Measurements from ENCODE around the gene GINS3. TPM values are rescaled to one million over a fixed set of nuclear protein-coding genes. Genes with fewer than 3 reads are reported as not detected.

Gene GINS3
- total RNA-seq, 1 donor from 2014 or later: 22.2 TPM

DNA sequence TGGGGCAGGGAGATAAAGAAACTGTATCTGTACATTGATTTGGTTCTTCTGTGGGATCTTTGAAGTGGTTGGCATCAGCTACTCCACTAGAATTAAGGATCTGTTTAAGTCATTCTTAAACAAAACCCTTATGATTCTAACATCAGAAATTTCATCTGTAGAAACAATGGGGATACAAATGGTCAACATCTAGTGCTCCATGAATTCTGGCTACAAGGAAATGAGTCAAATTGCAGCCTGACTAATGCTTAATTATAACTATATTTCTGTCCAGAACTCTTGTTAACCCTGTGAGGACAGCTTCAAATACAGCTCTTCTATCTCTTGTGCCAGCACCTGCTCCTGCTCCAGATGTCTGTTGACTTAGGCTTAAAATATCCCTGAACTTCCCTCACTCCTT lies 13.9 kb upstream of the GINS3 start:
- no peak for DNase-seq (ENCODE audit: low read depth, low spot score)
- H3K27me3 Mint-ChIP-seq (ENCODE audit: low read depth): peaks cover 51% of the 10 kb centered on the region
- no peak overlapping the region for H3K4me3 Mint-ChIP-seq
- no peaks in the 10 kb centered on the region for H3K36me3 Mint-ChIP-seq (ENCODE audit: low read depth)
- H3K4me1 Mint-ChIP-seq: no peaks in the 10 kb centered on the region
- TF ChIP-seq, protein P1, sequence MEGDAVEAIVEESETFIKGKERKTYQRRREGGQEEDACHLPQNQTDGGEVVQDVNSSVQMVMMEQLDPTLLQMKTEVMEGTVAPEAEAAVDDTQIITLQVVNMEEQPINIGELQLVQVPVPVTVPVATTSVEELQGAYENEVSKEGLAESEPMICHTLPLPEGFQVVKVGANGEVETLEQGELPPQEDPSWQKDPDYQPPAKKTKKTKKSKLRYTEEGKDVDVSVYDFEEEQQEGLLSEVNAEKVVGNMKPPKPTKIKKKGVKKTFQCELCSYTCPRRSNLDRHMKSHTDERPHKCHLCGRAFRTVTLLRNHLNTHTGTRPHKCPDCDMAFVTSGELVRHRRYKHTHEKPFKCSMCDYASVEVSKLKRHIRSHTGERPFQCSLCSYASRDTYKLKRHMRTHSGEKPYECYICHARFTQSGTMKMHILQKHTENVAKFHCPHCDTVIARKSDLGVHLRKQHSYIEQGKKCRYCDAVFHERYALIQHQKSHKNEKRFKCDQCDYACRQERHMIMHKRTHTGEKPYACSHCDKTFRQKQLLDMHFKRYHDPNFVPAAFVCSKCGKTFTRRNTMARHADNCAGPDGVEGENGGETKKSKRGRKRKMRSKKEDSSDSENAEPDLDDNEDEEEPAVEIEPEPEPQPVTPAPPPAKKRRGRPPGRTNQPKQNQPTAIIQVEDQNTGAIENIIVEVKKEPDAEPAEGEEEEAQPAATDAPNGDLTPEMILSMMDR (conservative IDR thresholded peaks at IDR 0.05): no peak
- no peak overlapping the region for H3K27ac Mint-ChIP-seq (ENCODE audit: unreplicated experiment)
- no peaks in the 10 kb centered on the region for H3K9me3 Mint-ChIP-seq

DNA sequence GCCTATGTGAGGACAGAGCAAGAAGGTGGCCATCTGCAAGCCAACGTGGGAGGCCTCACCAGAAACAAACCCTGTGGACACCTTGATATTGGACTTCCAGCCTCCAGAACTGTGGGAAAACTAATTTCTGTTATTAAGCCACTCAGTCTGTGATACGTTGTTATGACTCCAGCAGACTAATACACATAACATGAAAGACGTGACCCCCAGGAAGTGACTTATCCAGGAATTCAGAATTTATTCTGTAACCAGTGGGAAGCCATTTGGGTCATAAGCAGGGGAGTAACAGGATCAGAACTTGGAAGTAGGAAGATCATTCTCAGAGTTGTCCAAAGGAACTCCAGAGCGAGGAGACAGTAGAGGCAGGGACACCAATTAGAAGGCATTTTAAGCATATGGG lies 12.5 kb upstream of the GINS3 start:
- Mint-ChIP-seq H3K36me3 (ENCODE audit: low read depth) (no peaks in the 10 kb centered on the region), H3K27me3 (ENCODE audit: low read depth) (peaks cover 46% of the 10 kb centered on the region), H3K27ac (ENCODE audit: unreplicated experiment) (no peak overlapping the region)

DNA sequence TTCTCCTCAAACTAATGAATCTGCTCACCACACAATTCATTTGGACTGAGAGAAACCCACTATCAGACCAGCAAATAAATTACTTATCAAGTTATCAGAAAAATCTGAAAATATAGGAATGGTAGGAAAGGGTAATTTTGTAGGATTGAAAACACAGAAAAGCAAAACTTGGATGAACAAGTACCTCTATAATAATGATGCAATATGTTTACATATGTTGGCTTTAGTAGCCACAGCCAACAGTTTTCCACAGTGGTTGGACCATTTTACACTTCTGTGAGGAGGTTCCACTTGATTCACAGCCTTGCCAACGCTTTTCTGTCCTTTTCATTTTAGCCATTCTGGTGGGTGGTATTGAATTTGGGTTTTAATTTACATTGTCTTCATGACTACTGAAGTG lies 10.6 kb upstream of the GINS3 start:
- H3K9me3 Mint-ChIP-seq: no peaks in the 10 kb centered on the region
- no peak overlapping the region for H3K27ac Mint-ChIP-seq (ENCODE audit: unreplicated experiment)
- H3K4me1 Mint-ChIP-seq: no peaks in the 10 kb centered on the region
- no peaks in the 10 kb centered on the region for H3K36me3 Mint-ChIP-seq (ENCODE audit: low read depth)
- TF ChIP-seq, protein P1 (conservative IDR thresholded peaks at IDR 0.05): no peak
- H3K4me3 Mint-ChIP-seq: no peak overlapping the region
- DNase-seq (ENCODE audit: low read depth, low spot score): no peak
- H3K27me3 Mint-ChIP-seq (ENCODE audit: low read depth): peaks cover 45% of the 10 kb centered on the region

More for the DNA sequence above, 12.5 kb upstream of the GINS3 start:
- Mint-ChIP-seq H3K4me1 (no peaks in the 10 kb centered on the region), H3K9me3 (no peaks in the 10 kb centered on the region), H3K4me3 (no peak overlapping the region)
- no peak for DNase-seq (ENCODE audit: low read depth, low spot score)
- TF ChIP-seq, protein P1 (conservative IDR thresholded peaks at IDR 0.05): no peak

DNA sequence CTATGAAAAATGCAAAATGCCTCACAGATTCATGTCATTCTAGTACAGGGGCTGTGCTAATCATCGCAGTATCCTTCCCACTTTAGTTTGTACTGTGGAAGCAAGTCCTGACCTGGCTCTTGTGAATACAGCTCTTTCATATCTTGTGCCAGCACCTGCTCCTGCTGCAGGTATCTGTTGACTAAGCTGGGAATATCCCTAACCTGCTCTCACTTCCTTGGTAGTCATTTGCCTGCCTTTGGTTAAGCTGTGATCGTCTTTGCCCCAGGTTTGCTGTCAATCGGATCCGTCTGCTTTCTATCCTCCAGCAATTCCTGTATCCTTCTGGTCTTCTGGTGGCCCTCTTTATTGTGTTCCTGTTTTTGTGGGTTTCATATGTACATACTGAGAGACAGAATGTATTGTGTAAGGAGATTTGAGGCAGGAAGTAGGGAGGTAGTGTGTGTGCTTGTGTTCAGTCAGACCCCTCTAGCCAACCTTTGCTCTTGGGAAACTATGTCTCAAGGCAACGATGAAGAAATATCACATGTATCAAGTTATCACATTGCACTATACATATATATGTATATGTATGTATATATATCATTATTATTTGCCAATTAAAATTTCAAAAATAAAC lies 7.7 kb upstream of the GINS3 start:
- no peak overlapping the region for H3K27ac Mint-ChIP-seq (ENCODE audit: unreplicated experiment)
- H3K27me3 Mint-ChIP-seq (ENCODE audit: low read depth): peaks cover 44% of the 10 kb centered on the region
- TF ChIP-seq, protein P1 (conservative IDR thresholded peaks at IDR 0.05): no peak

DNA sequence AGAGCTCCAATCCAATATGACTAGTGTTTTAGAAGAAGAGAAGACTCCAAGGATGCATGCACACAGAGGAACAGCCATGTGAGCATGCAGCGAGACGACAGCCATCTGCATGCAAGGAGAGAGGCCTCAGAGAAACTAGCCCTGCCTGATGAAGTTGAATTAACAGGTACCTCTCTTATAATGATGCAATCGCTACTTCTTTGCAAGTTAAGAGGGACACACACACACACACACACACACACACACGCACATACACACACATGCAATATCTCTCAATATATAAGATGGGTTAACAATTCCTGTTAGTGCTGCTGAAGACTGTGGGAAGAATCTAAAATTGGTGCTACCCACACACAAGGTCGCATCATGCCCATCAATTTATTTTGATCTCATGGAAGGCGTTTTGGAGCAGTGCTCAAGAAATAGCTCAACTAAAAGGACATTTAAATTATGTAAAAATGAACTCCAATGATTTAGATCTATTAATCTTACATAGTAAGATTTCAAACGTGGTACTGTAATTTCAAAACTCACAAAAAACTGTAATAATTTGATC lies 7.0 kb upstream of the GINS3 start:
- TF ChIP-seq, protein P1 (conservative IDR thresholded peaks at IDR 0.05): no peak
- no peaks in the 10 kb centered on the region for H3K4me1 Mint-ChIP-seq
- no peak overlapping the region for H3K4me3 Mint-ChIP-seq
- no peaks in the 10 kb centered on the region for H3K36me3 Mint-ChIP-seq (ENCODE audit: low read depth)
- no peak overlapping the region for H3K27ac Mint-ChIP-seq (ENCODE audit: unreplicated experiment)
- H3K27me3 Mint-ChIP-seq (ENCODE audit: low read depth): peaks cover 44% of the 10 kb centered on the region
- H3K9me3 Mint-ChIP-seq: no peaks in the 10 kb centered on the region
- no peak for DNase-seq (ENCODE audit: low read depth, low spot score)

More for the DNA sequence above, 7.7 kb upstream of the GINS3 start:
- Mint-ChIP-seq H3K4me3 (no peak overlapping the region), H3K36me3 (ENCODE audit: low read depth) (no peaks in the 10 kb centered on the region), H3K4me1 (no peaks in the 10 kb centered on the region), H3K9me3 (no peaks in the 10 kb centered on the region)
- no peak for DNase-seq (ENCODE audit: low read depth, low spot score)
